Measurements from ENCODE around the gene CEACAM4.

DNA sequence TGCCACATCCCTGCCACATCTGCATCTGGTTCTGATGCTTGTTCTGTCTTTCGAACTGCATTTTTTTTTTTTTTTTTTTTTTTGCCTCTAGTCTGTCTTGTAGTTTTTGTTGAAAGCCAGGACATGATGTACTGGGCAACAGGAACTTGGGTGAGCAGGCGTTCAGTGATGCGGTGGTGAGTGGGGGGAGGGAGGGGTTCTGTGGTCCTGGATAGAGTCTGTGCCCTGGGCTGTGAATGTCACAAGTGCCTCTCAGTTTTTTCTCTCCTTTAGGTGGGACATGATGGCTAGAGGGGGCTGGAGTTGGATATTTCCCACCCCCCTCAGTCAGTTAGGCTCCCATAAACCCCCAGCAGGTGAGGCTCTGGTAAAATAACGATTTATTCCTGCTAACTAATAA is 3.5 kb downstream of the CEACAM4 start:
- TF ChIP-seq, protein P1, sequence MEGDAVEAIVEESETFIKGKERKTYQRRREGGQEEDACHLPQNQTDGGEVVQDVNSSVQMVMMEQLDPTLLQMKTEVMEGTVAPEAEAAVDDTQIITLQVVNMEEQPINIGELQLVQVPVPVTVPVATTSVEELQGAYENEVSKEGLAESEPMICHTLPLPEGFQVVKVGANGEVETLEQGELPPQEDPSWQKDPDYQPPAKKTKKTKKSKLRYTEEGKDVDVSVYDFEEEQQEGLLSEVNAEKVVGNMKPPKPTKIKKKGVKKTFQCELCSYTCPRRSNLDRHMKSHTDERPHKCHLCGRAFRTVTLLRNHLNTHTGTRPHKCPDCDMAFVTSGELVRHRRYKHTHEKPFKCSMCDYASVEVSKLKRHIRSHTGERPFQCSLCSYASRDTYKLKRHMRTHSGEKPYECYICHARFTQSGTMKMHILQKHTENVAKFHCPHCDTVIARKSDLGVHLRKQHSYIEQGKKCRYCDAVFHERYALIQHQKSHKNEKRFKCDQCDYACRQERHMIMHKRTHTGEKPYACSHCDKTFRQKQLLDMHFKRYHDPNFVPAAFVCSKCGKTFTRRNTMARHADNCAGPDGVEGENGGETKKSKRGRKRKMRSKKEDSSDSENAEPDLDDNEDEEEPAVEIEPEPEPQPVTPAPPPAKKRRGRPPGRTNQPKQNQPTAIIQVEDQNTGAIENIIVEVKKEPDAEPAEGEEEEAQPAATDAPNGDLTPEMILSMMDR (IDR thresholded peaks at IDR 0.05) = no peak
- no peak for TF ChIP-seq ZFX (IDR thresholded peaks at IDR 0.05; ENCODE audit: borderline replicate concordance)
